RWPE1 (cell line): ENCODE measurements around the gene SLC26A4.

ENCODE experiments used
- CTCF ChIA-PET: fragments of 350-600 bp; sonication (Branson Sonifier 250); formaldehyde crosslinking; extraction: SDS; loops from one replicate; lab custom pipeline; 2021; lab: Yijun Ruan, JAX
- POLR2A ChIA-PET: fragments of 400-600 bp; formaldehyde crosslinking; extraction: SDS; loops from one replicate; lab custom pipeline; 2020; ENCODE audit warnings: antibody characterized with exemption; ENCODE audit not compliant: low non-redundant PET; lab: Yijun Ruan, JAX
- DNase-seq: peaks from one replicate; pipeline ENCODE4 v3.0.0; 2012; ENCODE audit warnings: low spot score
- H3K27ac ChIP-seq: fragments of 450-650 bp; 2 replicates; pipeline ENCODE4 v1.5.1; 2017
- TF ChIP-seq, protein P1 (sequence below): fragments of 450-650 bp; conservative IDR thresholded peaks from 2 replicates; pipeline ENCODE4 v1.5.1; 2017; ENCODE audit warnings: low read depth, mild to moderate bottlenecking

The SLC26A4 gene

DNA sequence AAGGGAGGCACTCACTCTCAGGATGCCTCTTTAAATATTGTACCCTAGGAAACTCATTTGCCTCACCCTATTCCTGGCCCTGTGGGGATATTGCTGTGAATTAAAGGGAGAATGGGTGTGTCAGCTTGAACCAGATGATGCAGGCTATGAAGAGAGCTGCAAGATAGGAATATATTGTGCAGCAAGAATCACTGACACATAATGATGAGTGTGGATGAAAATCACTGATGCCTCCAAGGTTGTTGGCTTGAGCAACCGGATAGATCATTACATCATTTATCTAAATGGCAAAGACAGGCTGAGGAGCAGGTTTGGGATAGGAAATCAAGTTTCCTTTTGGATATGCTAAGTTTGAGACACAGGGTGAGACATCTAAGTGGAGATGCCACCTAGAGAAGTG lies 6.2 kb downstream of the SLC26A4 start:
- ChIA-PET CTCF (no interaction called here), POLR2A (no interaction called here)
- DNase-seq: no peak
- TF ChIP-seq, protein P1, sequence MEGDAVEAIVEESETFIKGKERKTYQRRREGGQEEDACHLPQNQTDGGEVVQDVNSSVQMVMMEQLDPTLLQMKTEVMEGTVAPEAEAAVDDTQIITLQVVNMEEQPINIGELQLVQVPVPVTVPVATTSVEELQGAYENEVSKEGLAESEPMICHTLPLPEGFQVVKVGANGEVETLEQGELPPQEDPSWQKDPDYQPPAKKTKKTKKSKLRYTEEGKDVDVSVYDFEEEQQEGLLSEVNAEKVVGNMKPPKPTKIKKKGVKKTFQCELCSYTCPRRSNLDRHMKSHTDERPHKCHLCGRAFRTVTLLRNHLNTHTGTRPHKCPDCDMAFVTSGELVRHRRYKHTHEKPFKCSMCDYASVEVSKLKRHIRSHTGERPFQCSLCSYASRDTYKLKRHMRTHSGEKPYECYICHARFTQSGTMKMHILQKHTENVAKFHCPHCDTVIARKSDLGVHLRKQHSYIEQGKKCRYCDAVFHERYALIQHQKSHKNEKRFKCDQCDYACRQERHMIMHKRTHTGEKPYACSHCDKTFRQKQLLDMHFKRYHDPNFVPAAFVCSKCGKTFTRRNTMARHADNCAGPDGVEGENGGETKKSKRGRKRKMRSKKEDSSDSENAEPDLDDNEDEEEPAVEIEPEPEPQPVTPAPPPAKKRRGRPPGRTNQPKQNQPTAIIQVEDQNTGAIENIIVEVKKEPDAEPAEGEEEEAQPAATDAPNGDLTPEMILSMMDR: no peak
- H3K27ac ChIP-seq: no peak overlapping the region

DNA sequence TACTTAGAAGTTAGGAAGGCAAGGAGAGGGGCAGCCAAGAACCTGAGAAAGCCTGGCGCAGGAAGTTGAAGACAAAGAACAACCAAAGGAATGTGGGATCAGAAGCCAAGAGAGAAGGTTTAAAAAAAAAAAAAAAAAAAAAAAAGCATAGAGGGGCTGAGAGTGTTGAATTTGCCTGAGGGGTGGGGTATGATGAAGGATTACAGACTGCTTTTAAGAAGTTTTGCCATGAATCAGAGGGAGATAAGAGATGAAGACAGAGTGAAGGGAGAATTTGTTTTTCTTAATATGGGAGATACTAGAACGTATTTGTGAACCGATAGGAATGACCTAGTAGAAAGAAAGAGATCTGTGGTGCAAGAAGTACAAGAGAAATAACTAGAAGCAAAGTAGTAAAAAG lies 6.7 kb downstream of the SLC26A4 start:
- ChIA-PET CTCF (no interaction called here), POLR2A (no interaction called here)
- H3K27ac ChIP-seq: no peak overlapping the region
- no peak for DNase-seq
- TF ChIP-seq, protein P1: no peak

DNA sequence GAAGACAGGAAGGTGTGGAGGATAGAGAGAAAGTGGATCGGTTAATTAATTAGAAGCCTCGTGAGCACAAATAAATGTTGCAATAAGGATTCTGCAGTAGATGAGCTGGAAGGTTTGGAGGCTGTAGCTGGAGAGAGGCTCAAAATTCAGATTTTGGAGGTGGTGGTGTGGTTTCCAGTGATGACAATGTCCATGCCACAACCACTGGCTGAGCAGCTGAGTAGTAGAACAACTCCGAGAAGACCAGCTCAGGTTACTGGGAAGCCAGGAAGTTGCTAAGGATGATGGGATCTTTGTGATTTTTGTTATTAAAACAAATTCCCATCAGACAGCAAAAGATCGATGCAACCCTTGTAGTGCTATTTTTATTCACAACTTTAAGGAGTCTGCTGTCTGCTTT lies 7.7 kb downstream of the SLC26A4 start:
- ChIA-PET CTCF (no interaction called here), POLR2A (no interaction called here)
- no peak for DNase-seq
- TF ChIP-seq, protein P1: no peak
- H3K27ac ChIP-seq: no peak overlapping the region

DNA sequence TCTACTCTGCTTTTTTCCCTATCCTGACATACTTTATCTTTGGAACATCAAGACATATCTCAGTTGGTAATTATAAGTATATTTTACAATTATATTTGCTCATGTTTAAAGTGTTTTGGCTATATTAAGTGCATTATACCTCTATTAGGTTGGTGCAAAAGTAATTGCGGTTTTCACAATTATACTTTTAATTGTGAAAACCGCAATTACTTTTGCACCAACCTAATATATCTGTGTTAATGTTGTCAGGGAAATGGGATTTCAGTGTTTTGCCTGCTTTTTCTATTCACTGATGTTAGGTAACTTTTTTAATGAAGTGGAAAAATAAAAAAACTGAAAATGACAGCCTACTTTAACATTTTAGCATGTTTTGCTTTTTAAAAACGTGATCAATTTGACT lies 11.6 kb downstream of the SLC26A4 start:
- TF ChIP-seq, protein P1: no peak
- ChIA-PET POLR2A (no interaction called here), CTCF (no interaction called here)
- no peak for DNase-seq
- H3K27ac ChIP-seq: no peak overlapping the region

DNA sequence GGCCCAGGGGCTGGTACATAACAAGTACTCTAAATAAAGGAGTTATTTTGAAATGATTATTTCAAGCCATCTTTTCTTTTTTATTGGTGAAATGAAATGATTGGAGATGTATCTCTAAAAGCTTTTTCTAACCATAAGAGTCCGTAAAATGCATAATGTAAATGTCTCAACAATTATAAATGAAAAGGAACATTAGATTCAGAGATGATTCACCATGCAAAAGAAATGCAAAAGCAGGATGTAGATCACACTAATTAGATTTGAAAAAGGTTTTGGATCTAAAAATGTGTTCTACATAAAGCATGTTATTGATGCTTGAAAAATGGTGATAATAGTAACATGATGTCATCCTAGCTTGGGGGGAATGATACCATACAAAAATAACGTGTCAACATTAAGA lies 15.6 kb downstream of the SLC26A4 start:
- TF ChIP-seq, protein P1: no peak
- H3K27ac ChIP-seq: no peak overlapping the region
- no peak for DNase-seq
- CTCF ChIA-PET: interaction anchor here (0.5 to 0.6 kb wide), 2 partner anchors 18 to 148 kb away, joined by 3 read pairs; no protein-coding TSS in a partner anchor
- POLR2A ChIA-PET: no interaction called here

DNA sequence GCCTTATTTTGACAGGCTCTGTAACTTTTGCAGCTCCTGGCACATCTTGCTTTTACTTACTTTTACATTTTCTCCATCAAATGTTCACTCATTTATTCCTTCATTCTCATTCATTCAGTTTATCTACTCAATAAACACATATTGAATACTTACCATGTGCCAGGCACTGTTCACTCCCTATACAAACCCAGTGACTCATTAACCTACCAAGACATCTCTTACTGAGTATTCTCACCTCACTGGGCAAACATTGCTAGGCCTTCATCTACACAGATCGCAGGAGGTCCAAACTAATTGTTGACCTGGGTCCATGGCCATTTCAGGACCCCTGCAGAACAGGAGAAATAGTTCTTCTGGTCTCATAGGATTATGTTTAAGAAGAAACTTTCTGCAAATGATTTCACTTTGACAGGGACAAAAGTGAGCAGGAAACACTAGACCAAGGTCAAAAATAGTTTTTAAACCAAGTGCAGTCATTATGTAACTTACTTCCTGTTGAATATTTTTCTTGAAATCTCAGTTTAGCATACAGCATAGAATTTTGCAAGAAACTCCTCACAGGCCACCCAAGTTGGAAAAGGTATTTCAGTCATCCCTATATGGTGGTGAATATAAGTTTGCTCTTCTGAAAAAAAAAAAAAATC lies 17.6 kb downstream of the SLC26A4 start:
- no peak for DNase-seq
- CTCF ChIA-PET: no interaction called here
- no peak overlapping the region for H3K27ac ChIP-seq
- TF ChIP-seq, protein P1: no peak
- POLR2A ChIA-PET: no interaction called here
